Hematopoietic multipotent progenitor cell treated with erythropoietin and hydrocortisone succinate and interleukin-3 and kit ligand, for 15 days (in vitro differentiated cells): ENCODE results near the gene GRHL1.
A peak's percentile ranks its signal among the peaks of the same experiment; 100 is the strongest.

Source experiments
- DNase-seq: peaks from one replicate; pipeline ENCODE4 v3.0.0-alpha.2; 2015; ENCODE audit warnings: low spot score

GRHL1 gene

GRCh38 chr2:9949239-9949991 lies 2.1 kb upstream of the GRHL1 start:
- no peak for DNase-seq

- no peak for DNase-seq
Measured at GRCh38 chr2:9949992-9950520, 1.4 kb upstream of the GRHL1 start.

GRCh38 chr2:9950521-9951271 lies 797 bp upstream of the GRHL1 start:
- DNase-seq: no peak

GRCh38 chr2:9951272-9951521 lies 296 bp upstream of the GRHL1 start:
- DNase-seq: no peak

- DNase-seq: peak; percentile 21
Measured at GRCh38 chr2:9952286-9952737, 819 bp downstream of the GRHL1 start.

- no peak for DNase-seq
Measured at GRCh38 chr2:9952856-9953503, 1.5 kb downstream of the GRHL1 start.

GRCh38 chr2:9954136-9954535 lies 2.6 kb downstream of the GRHL1 start:
- no peak for DNase-seq

- DNase-seq: no peak
Measured at GRCh38 chr2:9958057-9958456, 6.6 kb downstream of the GRHL1 start.

- DNase-seq: no peak
Measured at GRCh38 chr2:9959262-9959661, 7.8 kb downstream of the GRHL1 start.

GRCh38 chr2:9961013-9961412 lies 9.5 kb downstream of the GRHL1 start:
- DNase-seq: peak; percentile 88

GRCh38 chr2:9964334-9964980 lies 13.0 kb downstream of the GRHL1 start:
- no peak for DNase-seq

- DNase-seq: no peak
Measured at GRCh38 chr2:9965119-9965822, 13.8 kb downstream of the GRHL1 start.

- DNase-seq: no peak
Measured at GRCh38 chr2:9966491-9967022, 15.1 kb downstream of the GRHL1 start.

- peak; percentile 18 for DNase-seq
Measured at GRCh38 chr2:9967053-9967775, 15.7 kb downstream of the GRHL1 start.

GRCh38 chr2:9968553-9969497 lies 17.3 kb downstream of the GRHL1 start:
- DNase-seq: no peak

- no peak for DNase-seq
Measured at GRCh38 chr2:9970200-9971044, 18.9 kb downstream of the GRHL1 start.

GRCh38 chr2:9971105-9971818 lies 19.8 kb downstream of the GRHL1 start:
- no peak for DNase-seq

- DNase-seq: no peak
Measured at GRCh38 chr2:9971890-9972289, 20.4 kb downstream of the GRHL1 start.
